Spleen (tissue), 11 donors: ENCODE measurements around the gene RIMBP2. TPM values are rescaled to one million over a fixed set of nuclear protein-coding genes. Genes with fewer than 3 reads are reported as not detected.

Source experiments
- DNase-seq: peaks from one replicate; pipeline ENCODE4 v3.0.0-alpha.2; 2020
- H3K27ac ChIP-seq, 8 donors: fragments of 200-600 bp; sonication (generic) in 7 of 8; 1 replicate in 4 of 8; 2 replicates in 4 of 8; pipeline versions ENCODE4 v1.5.0 to v1.8.0; 2016 to 2021; ENCODE audit warnings: inconsistent platforms in 4 of 8, mild to moderate bottlenecking in 4 of 8, moderate library complexity in 1 of 8
- H3K27me3 ChIP-seq, 7 donors: fragments of 200-600 bp; sonication (generic) in 6 of 7; replicated peaks in 1 of 7; 1 replicate in 4 of 7; 2 replicates in 3 of 7; pipeline versions ENCODE4 v1.5.0 to v1.8.0; 2016 to 2021; ENCODE audit warnings: inconsistent platforms in 3 of 7, mild to moderate bottlenecking in 1 of 7
- H3K36me3 ChIP-seq, 6 donors: fragments of 200-600 bp; sonication (generic) in 5 of 6; 1 replicate in 4 of 6; 2 replicates in 2 of 6; pipeline versions ENCODE4 v1.5.0 to v1.8.0; 2016 to 2021; ENCODE audit warnings: inconsistent platforms in 2 of 6
- H3K4me1 ChIP-seq, 6 donors: fragments of 200-600 bp; sonication (generic) in 5 of 6; 1 replicate in 3 of 6; 2 replicates in 3 of 6; pipeline versions ENCODE4 v1.5.0 to v1.8.0; 2016 to 2021; ENCODE audit warnings: inconsistent platforms in 3 of 6
- H3K4me3 ChIP-seq, 8 donors: fragments of 200-600 bp; sonication (generic) in 7 of 8; 1 replicate in 4 of 8; 2 replicates in 4 of 8; pipeline versions ENCODE4 v1.5.0 to v1.8.0; 2016 to 2021; ENCODE audit warnings: inconsistent platforms in 4 of 8, mild to moderate bottlenecking in 4 of 8, moderate library complexity in 2 of 8
- H3K9me3 ChIP-seq, 8 donors: fragments of 200-600 bp; sonication (generic) in 7 of 8; 1 replicate in 4 of 8; 2 replicates in 4 of 8; pipeline versions ENCODE4 v1.5.0 to v1.8.0; 2016 to 2021; ENCODE audit warnings: inconsistent platforms in 4 of 8
- POLR2A ChIP-seq, 3 donors: fragments of 450-650 bp; IDR thresholded peaks; one replicate each; pipeline ENCODE4 v1.5.1; 2017; ENCODE audit warnings: antibody characterized with exemption in 3 of 3, mild to moderate bottlenecking in 1 of 3
- POLR2AphosphoS5 ChIP-seq, 3 donors: sonication (generic); formaldehyde crosslinking; IDR thresholded peaks; one replicate each; pipeline ENCODE4 v1.5.1; 2017; ENCODE audit warnings: antibody characterized with exemption in 3 of 3
- WGBS, 5 donors: extraction: QIAGEN DNeasy Blood & Tissue Kit in 3 of 5; methylation state at CpG; one replicate each; pipeline versions ENCODE4 v1.1.5 to v1.1.7; 2013 to 2018; 5-methylcytosine and 5-hydroxymethylcytosine counted together
- intact Hi-C: fragments of 100-400 bp; cut with DNase I; formaldehyde crosslinking; loops from one replicate; pipeline ENCODE4 v1.15.0; 2023; ENCODE audit warnings: low total_unique reads
- polyA plus RNA-seq, 3 donors: library from polyadenylated mRNA; stranded (reverse); fragments of 200-250 nt; gene quantifications; one replicate each; pipeline ENCODE4 v1.2.1, GENCODE V29; 2013
- total RNA-seq, 7 donors: library from RNA; depleted of rRNA in 3 of 7; stranded (reverse); fragments of >200 nt in 3 of 7; fragmentation: NEBNext Ultra II Directional in 4 of 7; extraction: Animal tissue kit (Norgen Biotek cat#: 25700) in 4 of 7; gene quantifications; one replicate each; pipeline versions ENCODE4 v1.1.0 to v1.2.1, GENCODE V29; 2016 to 2021
- TF ChIP-seq, protein P1 (sequence below), 11 experiments: fragments of 200-600 bp in 7 of 11; fragments of 450-650 bp in 4 of 11; sonication (generic) in 4 of 11; IDR thresholded peaks in 8 of 11; conservative IDR thresholded peaks in 3 of 11; 1 replicate in 7 of 11; 2 replicates in 4 of 11; pipeline versions ENCODE4 v1.4.0 to v1.8.0; 2016 to 2021; ENCODE audit warnings: antibody characterized with exemption in 11 of 11, inconsistent platforms in 4 of 11, mild to moderate bottlenecking in 1 of 11
- donor health status: healthy with polysubstance abuse.
- donor health status: DM: no; HTN: no; CAD: no; lungs with moderate emphysema.
- donor health status: DM: no; HTN: no; CAD: no.
- donor health status: Bipolar disorder and iron deficiency.
- donor health status: healthy.
- donor health status: DM: no; HTN: no; CAD: no.
- donor health status: DM: yes; HTN: yes; CAD: no.

The RIMBP2 gene
- total and polyA plus RNA-seq, 10 donors: 0.05 to 5.2 (median 0.95) TPM

- Histone ChIP-seq H3K27me3 (peaks cover 0 to 64% (median 30%) of the 10 kb centered on the region in 7 donors), H3K27ac (no peak overlapping the region), H3K36me3 (no peaks in the 10 kb centered on the region), H3K4me1 (peaks cover 0 to 34% (median 16%) of the 10 kb centered on the region in 6 donors), H3K9me3 (peaks cover 0 to 26% (median 13%) of the 10 kb centered on the region in 8 donors), H3K4me3 (no peak overlapping the region)
- 85 to 96% (median 91%) methylated on average over 5 of the region's 5 CpGs for WGBS, 5 donors
- intact Hi-C loops: no loop called here
- TF ChIP-seq, protein P1, sequence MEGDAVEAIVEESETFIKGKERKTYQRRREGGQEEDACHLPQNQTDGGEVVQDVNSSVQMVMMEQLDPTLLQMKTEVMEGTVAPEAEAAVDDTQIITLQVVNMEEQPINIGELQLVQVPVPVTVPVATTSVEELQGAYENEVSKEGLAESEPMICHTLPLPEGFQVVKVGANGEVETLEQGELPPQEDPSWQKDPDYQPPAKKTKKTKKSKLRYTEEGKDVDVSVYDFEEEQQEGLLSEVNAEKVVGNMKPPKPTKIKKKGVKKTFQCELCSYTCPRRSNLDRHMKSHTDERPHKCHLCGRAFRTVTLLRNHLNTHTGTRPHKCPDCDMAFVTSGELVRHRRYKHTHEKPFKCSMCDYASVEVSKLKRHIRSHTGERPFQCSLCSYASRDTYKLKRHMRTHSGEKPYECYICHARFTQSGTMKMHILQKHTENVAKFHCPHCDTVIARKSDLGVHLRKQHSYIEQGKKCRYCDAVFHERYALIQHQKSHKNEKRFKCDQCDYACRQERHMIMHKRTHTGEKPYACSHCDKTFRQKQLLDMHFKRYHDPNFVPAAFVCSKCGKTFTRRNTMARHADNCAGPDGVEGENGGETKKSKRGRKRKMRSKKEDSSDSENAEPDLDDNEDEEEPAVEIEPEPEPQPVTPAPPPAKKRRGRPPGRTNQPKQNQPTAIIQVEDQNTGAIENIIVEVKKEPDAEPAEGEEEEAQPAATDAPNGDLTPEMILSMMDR (IDR thresholded peaks at IDR 0.05 in 8 of 11, conservative IDR thresholded peaks at IDR 0.05 in 3 of 11): no peak
- TF ChIP-seq POLR2A (IDR thresholded peaks at IDR 0.05) (no peak), POLR2AphosphoS5 (IDR thresholded peaks at IDR 0.05) (no peak)
- no peak for DNase-seq
Observed at GRCh38 chr12:130717752-130718151, 1.7 kb upstream of the RIMBP2 start.

DNA sequence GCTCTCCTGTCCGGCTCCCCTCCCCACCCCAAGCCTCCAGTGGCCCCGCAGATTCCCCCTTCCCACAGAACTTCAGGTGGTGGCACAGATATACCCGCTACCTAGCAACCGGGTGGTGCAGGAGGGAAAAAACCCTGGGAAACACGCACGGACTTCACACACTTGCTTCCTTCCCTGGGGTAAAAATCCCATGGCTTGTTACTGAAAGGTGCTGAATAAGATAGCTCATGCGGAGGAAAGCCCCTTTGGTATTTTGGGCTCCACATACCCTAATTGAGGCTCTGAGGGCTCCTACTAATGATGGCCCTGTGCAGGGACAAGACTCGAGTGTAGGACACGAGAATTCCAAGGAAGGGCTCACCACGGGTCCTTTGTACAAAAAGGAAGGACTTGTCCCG is 869 bp upstream of the RIMBP2 start:
- no peak for DNase-seq
- TF ChIP-seq POLR2A (IDR thresholded peaks at IDR 0.05) (no peak), POLR2AphosphoS5 (IDR thresholded peaks at IDR 0.05) (no peak)
- TF ChIP-seq, protein P1 (IDR thresholded peaks at IDR 0.05 in 8 of 11, conservative IDR thresholded peaks at IDR 0.05 in 3 of 11): no peak
- intact Hi-C loops: no loop called here
- 22 to 32% (median 23%) methylated on average over 11 of the region's 11 CpGs for WGBS, 5 donors
- peaks cover 0 to 34% (median 16%) of the 10 kb centered on the region in 6 donors for H3K4me1 ChIP-seq
- no peak overlapping the region for H3K27ac ChIP-seq
- no peaks in the 10 kb centered on the region for H3K36me3 ChIP-seq
- peaks cover 0 to 71% (median 30%) of the 10 kb centered on the region in 7 donors for H3K27me3 ChIP-seq
- H3K4me3 ChIP-seq: no peak overlapping the region
- peaks cover 0 to 18% (median 5%) of the 10 kb centered on the region in 8 donors for H3K9me3 ChIP-seq

DNA sequence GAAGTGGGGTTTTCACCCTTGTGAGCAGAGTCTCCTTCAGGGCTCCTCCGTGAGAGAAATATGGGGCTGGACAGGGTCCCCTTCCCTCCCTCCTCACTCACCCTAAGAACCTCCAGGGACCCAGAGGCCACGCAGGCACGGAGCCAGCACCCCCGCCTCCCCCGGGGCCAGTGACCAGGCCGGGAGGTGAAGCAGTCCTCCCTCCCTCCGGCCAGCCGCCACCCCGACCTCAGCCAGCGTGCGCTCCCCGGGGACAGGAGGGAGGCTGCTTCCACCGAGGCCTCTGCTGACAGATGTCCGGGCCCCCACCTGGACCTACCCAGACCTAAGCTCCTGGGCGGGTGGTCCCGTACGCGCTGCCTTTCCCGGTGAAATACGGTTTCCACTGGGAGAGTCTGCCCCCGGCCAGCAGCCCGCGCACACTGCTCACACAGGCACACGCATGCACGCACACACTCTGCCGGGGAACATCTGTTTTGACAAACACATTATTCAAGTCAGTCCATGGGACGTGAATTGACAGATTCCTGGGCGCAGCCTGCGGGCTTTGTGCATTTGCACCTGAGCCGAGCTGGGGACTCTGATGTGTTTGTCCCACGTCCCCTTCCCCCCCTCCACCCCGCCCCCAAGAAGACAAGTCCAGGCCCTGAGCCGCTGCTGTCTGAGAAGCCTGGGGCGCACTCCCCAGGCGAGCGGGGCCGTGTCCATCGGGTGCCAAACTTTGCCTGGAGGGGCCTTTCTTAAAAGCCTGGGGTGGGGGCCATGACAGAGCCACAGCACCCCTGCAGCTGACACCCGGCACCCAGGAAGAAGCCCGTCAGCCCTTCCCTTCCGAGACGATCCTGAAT is 725 bp downstream of the RIMBP2 start:
- peaks cover 0 to 71% (median 30%) of the 10 kb centered on the region in 7 donors for H3K27me3 ChIP-seq
- H3K4me1 ChIP-seq: peaks cover 0 to 34% (median 16%) of the 10 kb centered on the region in 6 donors
- DNase-seq: no peak
- TF ChIP-seq, protein P1 (IDR thresholded peaks at IDR 0.05 in 8 of 11, conservative IDR thresholded peaks at IDR 0.05 in 3 of 11): no peak
- TF ChIP-seq POLR2A (IDR thresholded peaks at IDR 0.05) (no peak), POLR2AphosphoS5 (IDR thresholded peaks at IDR 0.05) (no peak)
- H3K27ac ChIP-seq: no peak overlapping the region
- 0 to 4% (median 3%) methylated on average over 17 to 42 of the region's 42 CpGs for WGBS, 5 donors
- H3K36me3 ChIP-seq: no peaks in the 10 kb centered on the region
- intact Hi-C loops: no loop called here
- peaks cover 0 to 12% (median 0%) of the 10 kb centered on the region in 8 donors for H3K9me3 ChIP-seq
- peak overlapping the region in 7 of 8 donors; percentile 16 to 58 (median 29) for H3K4me3 ChIP-seq

DNA sequence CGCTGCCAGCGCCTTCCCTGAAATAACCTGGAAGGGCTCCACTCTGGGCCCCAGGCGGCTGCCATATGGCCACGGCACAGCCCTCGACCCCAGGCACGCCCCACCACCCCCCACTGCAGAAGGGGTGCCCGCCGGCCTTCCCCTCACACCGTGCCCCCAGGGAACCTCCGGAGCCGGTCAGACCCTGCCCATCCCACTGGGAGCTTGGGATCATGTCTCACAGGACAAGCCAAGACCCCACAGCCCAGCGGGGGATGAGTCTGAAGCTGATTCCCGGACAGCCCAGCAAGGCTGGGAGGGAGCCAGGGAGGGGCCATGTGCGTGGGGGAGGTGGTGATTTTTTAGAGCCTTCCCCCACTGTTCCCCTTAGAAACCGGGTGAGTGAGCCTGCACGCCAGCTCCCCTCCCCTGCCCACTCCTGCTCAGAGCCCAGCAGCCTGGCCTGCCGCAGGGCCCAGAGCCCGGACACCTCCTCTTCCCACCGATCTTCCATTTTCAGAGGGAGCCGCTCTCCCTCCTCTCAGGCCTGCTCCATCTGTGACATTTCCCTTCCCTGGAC is 1.4 kb downstream of the RIMBP2 start:
- Histone ChIP-seq H3K27ac (no peak overlapping the region), H3K4me3 (peak overlapping the region in 7 of 8 donors; percentile 16 to 58 (median 29)), H3K4me1 (peaks cover 0 to 34% (median 16%) of the 10 kb centered on the region in 6 donors), H3K27me3 (peaks cover 0 to 75% (median 30%) of the 10 kb centered on the region in 7 donors), H3K9me3 (peaks cover 0 to 12% (median 0%) of the 10 kb centered on the region in 8 donors), H3K36me3 (no peaks in the 10 kb centered on the region)
- WGBS, 5 donors: 3 to 7% (median 5%) methylated on average over 10 to 20 of the region's 20 CpGs
- TF ChIP-seq POLR2AphosphoS5 (IDR thresholded peaks at IDR 0.05) (no peak), POLR2A (IDR thresholded peaks at IDR 0.05) (no peak)
- TF ChIP-seq, protein P1 (IDR thresholded peaks at IDR 0.05 in 8 of 11, conservative IDR thresholded peaks at IDR 0.05 in 3 of 11): no peak
- intact Hi-C loops: no loop called here
- no peak for DNase-seq
